AG10803 (cell line): Measurements from ENCODE around the gene SMIM1.
"Not testable (repeated sequence)": the region's sequence is repeated elsewhere in the genome, so short reads cannot be mapped to it uniquely, and the experiment has no call there.

Experiments
- DNase-seq: peaks from one replicate; pipeline ENCODE4 v3.0.0; 2010; ENCODE audit warnings: low read depth
- H3K4me3 ChIP-seq: 2 replicates; pipeline ENCODE4 v1.5.1; 2011; ENCODE audit warnings: mild to moderate bottlenecking, low read length, control low read depth
- TF ChIP-seq, protein P1 (sequence below): conservative IDR thresholded peaks from 2 replicates; pipeline ENCODE4 v1.5.1; 2011; ENCODE audit warnings: mild to moderate bottlenecking, low read length, control low read depth, inconsistent platforms

The SMIM1 gene

DNA sequence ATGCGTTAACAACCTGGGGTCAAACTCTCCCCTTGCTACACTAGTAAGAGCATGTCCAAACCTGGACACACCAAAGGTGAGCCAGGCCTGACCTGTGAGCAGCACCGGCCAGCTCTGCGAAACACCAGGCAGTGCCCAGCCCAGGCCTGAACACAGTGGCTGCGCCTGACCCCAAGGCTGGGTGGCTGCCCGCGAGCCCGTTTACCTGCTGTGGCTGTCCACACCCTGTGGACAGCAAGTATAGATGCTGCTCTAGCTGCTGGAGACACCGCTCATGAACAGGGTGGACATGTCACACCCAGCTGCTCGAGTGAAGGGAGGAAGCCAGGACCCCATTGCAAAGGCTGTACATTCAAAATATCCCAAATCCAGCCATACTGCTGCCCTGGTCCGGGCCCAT, 27.9 kb upstream of the SMIM1 start:
- H3K4me3 ChIP-seq, result no peak overlapping the region
- TF ChIP-seq, protein P1, sequence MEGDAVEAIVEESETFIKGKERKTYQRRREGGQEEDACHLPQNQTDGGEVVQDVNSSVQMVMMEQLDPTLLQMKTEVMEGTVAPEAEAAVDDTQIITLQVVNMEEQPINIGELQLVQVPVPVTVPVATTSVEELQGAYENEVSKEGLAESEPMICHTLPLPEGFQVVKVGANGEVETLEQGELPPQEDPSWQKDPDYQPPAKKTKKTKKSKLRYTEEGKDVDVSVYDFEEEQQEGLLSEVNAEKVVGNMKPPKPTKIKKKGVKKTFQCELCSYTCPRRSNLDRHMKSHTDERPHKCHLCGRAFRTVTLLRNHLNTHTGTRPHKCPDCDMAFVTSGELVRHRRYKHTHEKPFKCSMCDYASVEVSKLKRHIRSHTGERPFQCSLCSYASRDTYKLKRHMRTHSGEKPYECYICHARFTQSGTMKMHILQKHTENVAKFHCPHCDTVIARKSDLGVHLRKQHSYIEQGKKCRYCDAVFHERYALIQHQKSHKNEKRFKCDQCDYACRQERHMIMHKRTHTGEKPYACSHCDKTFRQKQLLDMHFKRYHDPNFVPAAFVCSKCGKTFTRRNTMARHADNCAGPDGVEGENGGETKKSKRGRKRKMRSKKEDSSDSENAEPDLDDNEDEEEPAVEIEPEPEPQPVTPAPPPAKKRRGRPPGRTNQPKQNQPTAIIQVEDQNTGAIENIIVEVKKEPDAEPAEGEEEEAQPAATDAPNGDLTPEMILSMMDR, result no peak
- DNase-seq, result no peak

DNA sequence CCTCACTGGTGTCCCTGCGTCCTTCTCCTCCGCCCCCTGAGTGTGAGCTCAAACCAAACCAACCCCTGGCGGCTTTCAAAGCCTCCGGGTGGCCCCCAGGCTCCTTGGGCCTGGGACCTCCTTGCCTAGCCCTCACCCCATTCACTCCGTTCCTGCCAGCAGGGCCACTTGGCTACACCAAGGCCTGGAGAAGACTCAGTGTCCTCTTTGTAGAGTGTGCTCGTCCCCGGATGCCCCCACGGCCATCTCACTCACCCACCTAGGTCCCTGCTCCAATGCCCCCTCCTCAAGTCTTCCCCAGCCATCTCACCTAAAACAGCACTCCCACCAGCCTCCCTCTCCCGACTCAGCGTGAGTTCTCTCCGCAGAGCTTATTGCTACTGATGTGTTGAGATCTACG, 27.5 kb upstream of the SMIM1 start:
- TF ChIP-seq, protein P1, result no peak
- no peak overlapping the region for H3K4me3 ChIP-seq
- no peak for DNase-seq

DNA sequence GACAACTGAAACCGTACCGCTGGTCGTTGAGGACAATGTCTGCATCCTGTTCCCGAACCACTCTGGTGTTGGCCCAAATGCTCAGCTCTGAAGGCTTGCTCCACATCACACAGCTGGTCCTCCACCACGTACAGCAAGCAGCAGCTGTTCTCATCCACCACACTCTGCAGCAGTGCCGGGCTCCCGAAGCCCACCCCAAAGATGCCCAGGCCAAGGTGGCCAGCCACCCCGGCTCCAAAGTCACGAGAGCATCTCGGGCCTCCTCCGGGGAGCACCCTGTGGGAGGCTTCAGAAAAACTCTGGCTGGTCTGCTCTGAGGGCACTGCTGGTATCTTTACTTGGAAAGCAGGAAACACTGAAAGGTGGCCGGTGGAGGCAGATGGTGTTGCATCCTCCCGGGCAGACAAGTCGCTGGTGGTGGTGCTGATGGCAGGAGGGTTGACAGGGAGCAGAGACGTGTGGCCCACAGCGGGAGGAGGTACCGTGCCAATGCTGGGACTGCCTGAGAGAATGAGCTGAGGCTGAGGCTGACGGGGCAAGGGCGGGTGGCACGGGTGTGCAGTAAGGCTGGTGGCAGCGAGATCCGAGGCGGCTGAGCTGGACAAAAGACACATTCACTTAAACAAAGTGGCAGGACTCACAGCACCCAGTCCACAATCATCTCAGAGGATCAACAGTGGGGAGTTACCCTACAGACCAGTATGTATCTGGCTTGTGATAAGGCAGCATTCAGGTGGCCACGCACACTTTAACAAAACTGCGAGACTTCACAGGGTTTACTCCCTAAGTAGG, 26.8 kb upstream of the SMIM1 start:
- TF ChIP-seq, protein P1, result no peak
- no peak for DNase-seq
- H3K4me3 ChIP-seq, result no peak overlapping the region; the same call in 1 of the 2 replicates

DNA sequence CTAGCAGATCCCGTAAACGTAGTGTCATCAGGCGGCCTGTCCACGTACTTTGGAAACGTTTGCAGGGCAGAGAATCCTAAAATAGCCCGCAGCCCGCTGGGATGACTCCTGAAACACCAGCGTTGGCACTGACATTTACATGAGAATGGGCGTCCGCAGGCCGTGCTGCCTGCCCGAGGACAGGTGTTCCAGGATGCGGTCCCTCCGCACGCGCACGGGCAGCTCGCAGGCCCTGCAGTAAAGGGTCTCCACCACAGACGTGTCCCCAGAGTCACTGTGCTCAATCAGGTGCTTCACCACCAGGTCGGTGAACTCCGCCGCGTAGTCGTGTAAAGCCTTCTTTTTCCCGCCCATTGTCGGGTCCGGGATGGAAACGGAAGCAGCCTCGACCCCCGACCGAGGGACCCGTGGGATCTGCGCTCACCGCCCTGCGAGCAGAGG, 26.1 kb upstream of the SMIM1 start:
- TF ChIP-seq, protein P1, result no peak
- DNase-seq, result no peak
- H3K4me3 ChIP-seq, result peak overlapping the region; percentile 73

DNA sequence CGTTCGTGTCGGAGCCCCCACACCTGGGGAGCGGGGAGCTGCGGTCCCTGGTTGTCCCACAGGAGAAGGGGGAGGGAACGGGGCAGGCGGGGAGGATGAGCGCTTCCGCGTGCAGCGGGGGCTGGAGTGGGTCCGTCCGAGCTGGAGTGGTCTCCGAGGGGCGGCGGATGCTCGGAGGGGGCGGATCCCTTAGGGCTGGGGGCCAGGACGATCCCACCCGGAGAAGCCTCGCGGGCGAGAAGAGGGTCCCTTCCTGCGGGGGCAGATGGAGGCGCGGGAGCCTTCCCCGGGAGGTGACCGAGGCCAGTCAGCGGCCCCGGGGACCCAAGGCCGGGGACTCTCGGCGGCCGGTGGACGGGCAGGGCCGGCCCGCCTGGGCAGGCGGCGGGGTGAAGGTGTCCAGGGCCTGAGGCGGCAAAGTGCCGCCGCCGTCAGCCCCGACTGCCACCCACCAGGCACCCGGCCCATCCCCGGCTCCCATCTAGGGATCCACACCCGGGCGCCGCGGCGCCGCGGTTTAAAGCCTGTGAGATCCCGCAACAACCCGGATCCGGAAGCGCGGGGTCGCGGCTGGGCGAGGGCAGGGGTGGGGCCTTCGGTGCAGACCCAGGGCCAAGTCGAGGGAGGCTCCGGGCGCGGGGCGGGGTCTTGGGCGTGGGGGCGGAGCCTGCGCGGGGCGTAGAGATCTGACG, 25.6 kb upstream of the SMIM1 start:
- TF ChIP-seq, protein P1, result no peak
- H3K4me3 ChIP-seq, result peak overlapping the region; percentile 73
- DNase-seq, result peak; percentile 69

DNA sequence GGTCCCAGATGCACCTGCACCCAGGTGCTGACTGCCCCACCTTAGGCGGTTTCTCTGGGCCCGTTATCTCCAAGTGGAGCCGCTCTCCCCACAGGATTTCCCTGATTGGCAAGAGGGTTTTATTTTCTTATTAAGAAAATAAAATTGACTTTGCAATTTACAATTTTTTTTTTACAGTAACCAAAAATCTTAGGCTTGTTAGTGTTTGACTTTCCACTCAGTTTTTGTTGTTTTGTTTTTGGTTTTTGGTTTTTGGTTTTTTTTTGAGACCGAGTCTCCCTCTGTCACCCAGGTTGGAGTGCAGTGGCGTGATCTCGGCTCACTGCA, 25.1 kb upstream of the SMIM1 start:
- peak overlapping the region; percentile 73 for H3K4me3 ChIP-seq
- TF ChIP-seq, protein P1, result no peak
- DNase-seq, result no peak

DNA sequence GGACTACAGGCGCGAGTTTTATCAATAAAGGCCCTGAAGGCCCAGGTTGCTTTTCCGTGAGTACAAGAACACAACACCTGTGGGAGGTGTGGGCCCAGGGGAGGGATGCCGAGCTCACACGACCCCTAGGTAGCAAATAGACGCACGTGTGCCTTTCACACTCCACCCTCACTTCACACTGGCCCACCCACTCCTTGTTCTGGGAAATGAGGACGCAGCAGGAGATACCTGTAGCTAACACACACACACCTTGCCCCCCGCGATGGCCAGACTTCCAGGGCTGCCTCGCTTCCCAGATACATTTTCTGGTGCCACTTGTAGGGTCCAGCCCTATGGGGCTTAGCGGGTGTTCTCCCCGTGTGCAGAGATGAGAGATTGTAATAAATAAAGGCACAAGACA, 24.6 kb upstream of the SMIM1 start:
- DNase-seq, result no peak
- peak overlapping the region; percentile 73 for H3K4me3 ChIP-seq
- TF ChIP-seq, protein P1, result no peak

DNA sequence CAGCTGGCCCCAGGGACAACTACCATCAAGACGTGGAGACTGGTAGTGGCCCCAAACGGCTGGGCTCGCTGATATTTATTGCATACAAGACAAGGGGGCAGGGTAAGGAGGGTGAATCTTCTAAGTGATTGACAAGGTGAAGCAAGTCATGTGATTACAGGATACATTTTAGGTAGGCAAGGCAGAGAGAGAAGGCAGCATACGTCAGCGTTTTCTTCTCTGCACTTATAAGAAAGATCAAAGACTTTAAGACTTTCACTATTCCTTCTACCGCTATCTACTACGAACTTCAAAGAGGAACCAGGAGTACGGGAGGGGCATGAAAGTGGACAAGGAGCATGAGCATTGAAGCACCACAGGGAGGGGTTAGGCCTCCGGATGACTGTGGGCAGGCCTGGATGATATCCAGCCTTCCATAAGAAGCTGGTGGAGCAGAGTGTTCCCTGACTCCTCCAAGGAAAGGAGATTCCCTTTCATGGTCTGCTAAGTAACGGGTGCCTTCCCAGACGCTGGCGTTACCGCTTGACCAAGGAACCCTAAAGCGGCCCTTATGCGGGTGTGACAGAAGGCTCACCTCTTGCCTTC, 24.1 kb upstream of the SMIM1 start:
- DNase-seq, H3K4me3 ChIP-seq: not testable (repeated sequence)
